Mucosa of descending colon (tissue), 3 donors: ENCODE data around the gene RAD1. TPM values are rescaled to one million over a fixed set of nuclear protein-coding genes. Genes with fewer than 3 reads are reported as not detected.

Source experiments
- ATAC-seq: fragments of 200-7000 bp; cut with Tn5 transposase; one replicate; pipeline ENCODE4 v1.9.1; 2020; ENCODE audit warnings: mild to moderate bottlenecking, moderate library complexity
- DNase-seq, 3 donors: peaks; one replicate each; pipeline ENCODE4 v3.0.0-alpha.2; 2020
- H3K36me3 ChIP-seq: fragments of 200-600 bp; one replicate; pipeline ENCODE4 v1.8.0; 2021; ENCODE audit warnings: low read depth, mild to moderate bottlenecking
- H3K4me1 ChIP-seq: fragments of 200-600 bp; one replicate; pipeline ENCODE4 v1.8.0; 2021; ENCODE audit warnings: low read depth, mild to moderate bottlenecking
- H3K4me3 ChIP-seq: fragments of 200-600 bp; one replicate; pipeline ENCODE4 v1.8.0; 2021; ENCODE audit warnings: mild to moderate bottlenecking
- H3K9me3 ChIP-seq: fragments of 200-600 bp; one replicate; pipeline ENCODE4 v1.8.0; 2021; ENCODE audit warnings: mild to moderate bottlenecking
- CTCF ChIP-seq: fragments of 200-600 bp; IDR thresholded peaks from one replicate; pipeline ENCODE4 v1.8.0; 2022; ENCODE audit warnings: antibody characterized with exemption, mild to moderate bottlenecking
- intact Hi-C, 2 donors: fragments of 100-400 bp; cut with DNase I in 1 of 2; cut with micrococcal nuclease in 1 of 2; formaldehyde crosslinking; loops; one replicate each; pipeline versions ENCODE4 v1.11.0 to v1.11.1; 2022; cut with DNase I, micrococcal nuclease
- total RNA-seq, 3 donors: library from RNA; stranded (reverse); fragmentation: NEBNext Ultra II Directional in 2 of 3; extraction: Animal tissue kit (Norgen Biotek cat#: 25700) in 2 of 3; gene quantifications; one replicate each; pipeline versions ENCODE4 v1.2.1 to v1.2.4, GENCODE V29; 2021 to 2023
- donor health status: DM: no; HTN: no; CAD: no; lungs with moderate emphysema.
- donor health status: DM: no; HTN: no; CAD: no.
- donor health status: DM: no; HTN: yes; CAD: no.

The RAD1 gene
- total RNA-seq, 3 donors from 2014 or later = 12.0 to 14.7 (median 13.8) TPM

GRCh38 chr5:34944044-34944443 lies 28.7 kb upstream of the RAD1 start:
- no peak overlapping the region for H3K4me3 ChIP-seq
- H3K4me1 ChIP-seq = no peaks in the 10 kb centered on the region
- no peaks in the 10 kb centered on the region for H3K9me3 ChIP-seq
- intact Hi-C loops = no loop called here
- no peaks in the 10 kb centered on the region for H3K36me3 ChIP-seq
- no peak for TF ChIP-seq CTCF
- no peak for DNase-seq
- no peak for ATAC-seq

GRCh38 chr5:34941936-34942335 lies 26.6 kb upstream of the RAD1 start:
- intact Hi-C loops = no loop called here
- peaks cover 6% of the 10 kb centered on the region for H3K36me3 ChIP-seq
- no peak for TF ChIP-seq CTCF

GRCh38 chr5:34932947-34933346 lies 17.6 kb upstream of the RAD1 start:
- no peak for ATAC-seq
- H3K36me3 ChIP-seq = no peaks in the 10 kb centered on the region
- TF ChIP-seq CTCF = no peak
- no peak for DNase-seq
- no peaks in the 10 kb centered on the region for H3K9me3 ChIP-seq
- no peak overlapping the region for H3K4me3 ChIP-seq
- intact Hi-C loops = no loop called here
- H3K4me1 ChIP-seq = peaks cover 14% of the 10 kb centered on the region

More at GRCh38 chr5:34941936-34942335, 26.6 kb upstream of the RAD1 start:
- Histone ChIP-seq H3K4me1 (no peaks in the 10 kb centered on the region), H3K4me3 (no peak overlapping the region), H3K9me3 (no peaks in the 10 kb centered on the region)
- no peak for ATAC-seq
- DNase-seq = no peak

- Histone ChIP-seq H3K36me3 (no peaks in the 10 kb centered on the region), H3K4me1 (peaks cover 14% of the 10 kb centered on the region), H3K9me3 (no peaks in the 10 kb centered on the region), H3K4me3 (no peak overlapping the region)
- ATAC-seq = no peak
- intact Hi-C loops = no loop called here
- TF ChIP-seq CTCF = no peak
- DNase-seq = no peak
Measured at GRCh38 chr5:34930870-34931269, 15.6 kb upstream of the RAD1 start.

- no peak for TF ChIP-seq CTCF
- Histone ChIP-seq H3K4me3 (peak overlapping the region; percentile 58), H3K36me3 (no peaks in the 10 kb centered on the region), H3K4me1 (peaks cover 14% of the 10 kb centered on the region), H3K9me3 (no peaks in the 10 kb centered on the region)
- ATAC-seq (no peak), DNase-seq (no peak)
- intact Hi-C loops = no loop called here
Measured at GRCh38 chr5:34930462-34930844, 15.1 kb upstream of the RAD1 start.
